K562 (cell line): ENCODE measurements around the gene CARD9. TPM values are rescaled to one million over a fixed set of nuclear protein-coding genes. Genes with fewer than 3 reads are reported as not detected.
A peak's percentile ranks its signal among the peaks of the same experiment; 100 is the strongest.

Experiments
- ASH1L ChIP-seq: fragments of 450-650 bp; IDR thresholded peaks from 2 replicates; pipeline ENCODE4 v1.6.1; 2018; ENCODE audit warnings: borderline replicate concordance, mild to moderate bottlenecking, low read depth; ENCODE audit not compliant: partially characterized antibody
- CBX5 ChIP-seq: IDR thresholded peaks from 2 replicates; pipeline ENCODE4 v1.6.1; 2014; ENCODE audit warnings: low read depth, borderline replicate concordance
- CREB1 ChIP-seq, 2 experiments: sonication (generic) in 1 of 2; formaldehyde crosslinking in 1 of 2; IDR thresholded peaks; 2 replicates each; pipeline versions ENCODE4 v1.6.1 to v1.8.0; 2012 to 2022; ENCODE audit warnings: inconsistent platforms in 1 of 2, mild to moderate bottlenecking in 1 of 2, missing genetic modification reagents in 1 of 2, moderate library complexity in 1 of 2
- CXXC5 ChIP-seq: fragments of 250-450 bp; sonication (Bioruptor Pico); IDR thresholded peaks from 2 replicates; pipeline ENCODE4 v1.8.0; 2022; ENCODE audit warnings: inconsistent platforms, mild to moderate bottlenecking, moderate library complexity
- HDAC1 ChIP-seq, 2 experiments: fragments of 450-650 bp; IDR thresholded peaks; 2 replicates each; pipeline ENCODE4 v1.6.1; 2016 to 2017; ENCODE audit warnings: inconsistent platforms in 1 of 2, mild to moderate bottlenecking in 1 of 2, moderate library complexity in 1 of 2
- HDAC2 ChIP-seq: fragments of 450-650 bp; IDR thresholded peaks from 2 replicates; pipeline ENCODE4 v1.6.1; 2016; ENCODE audit warnings: mild to moderate bottlenecking
- KDM1A ChIP-seq, 2 experiments: fragments of 450-650 bp; IDR thresholded peaks; 2 replicates each; pipeline ENCODE4 v1.6.1; 2016; ENCODE audit warnings: mild to moderate bottlenecking in 2 of 2
- MTA3 ChIP-seq: fragments of 450-650 bp; formaldehyde crosslinking; IDR thresholded peaks from 2 replicates; pipeline ENCODE4 v1.6.1; 2017; ENCODE audit warnings: mild to moderate bottlenecking, borderline replicate concordance
- NFATC3 ChIP-seq: fragments of 450-650 bp; IDR thresholded peaks from 2 replicates; pipeline ENCODE4 v1.6.1; 2017; ENCODE audit warnings: mild to moderate bottlenecking
- NONO ChIP-seq, 2 experiments: fragments of 200-400 bp in 1 of 2; fragments of 450-650 bp in 1 of 2; formaldehyde crosslinking in 1 of 2; IDR thresholded peaks; 2 replicates each; pipeline ENCODE4 v1.6.1; 2017; ENCODE audit warnings: low read depth in 2 of 2, mild to moderate bottlenecking in 2 of 2, moderate library complexity in 2 of 2, low read length in 1 of 2
- RBFOX2 ChIP-seq: fragments of 200-400 bp; formaldehyde crosslinking; IDR thresholded peaks from 2 replicates; pipeline ENCODE4 v1.6.1; 2017; ENCODE audit warnings: low read depth, mild to moderate bottlenecking, low read length, moderate library complexity
- RBM22 ChIP-seq: fragments of 200-400 bp; formaldehyde crosslinking; IDR thresholded peaks from 2 replicates; pipeline ENCODE4 v1.6.1; 2018; ENCODE audit warnings: low read length, low read depth; ENCODE audit not compliant: poor library complexity, severe bottlenecking
- ZNF134 ChIP-seq: fragments of 250-450 bp; sonication (Bioruptor Pico); conservative IDR thresholded peaks from 2 replicates; pipeline ENCODE4 v1.4.0; 2020
- ZNF263 ChIP-seq: sonication (generic); formaldehyde crosslinking; IDR thresholded peaks from 2 replicates; pipeline ENCODE4 v1.8.0; 2022; ENCODE audit warnings: mild to moderate bottlenecking, missing genetic modification reagents, borderline replicate concordance
- ZNF324 ChIP-seq: fragments of 250-450 bp; sonication (Bioruptor Pico); IDR thresholded peaks from 2 replicates; pipeline ENCODE4 v1.4.0; 2020; ENCODE audit warnings: mild to moderate bottlenecking
- polyA plus RNA-seq, 8 experiments: library from polyadenylated mRNA; depleted of rRNA in 4 of 8; stranded (reverse) in 5 of 8; unstranded in 3 of 8; fragments of >200 nt; fragmentation: Nextera tagmentation in 2 of 8; fragmentation: Illumina TruSeq in 1 of 8; extraction: Ambion mirVana in 2 of 8; extraction: Trizol in 1 of 8; gene quantifications; 2 replicates each; pipeline versions ENCODE4 v1.2.1 to v1.2.3, GENCODE V29; 2011 to 2014; ENCODE audit warnings: inconsistent platforms in 1 of 8, missing spikeins in 1 of 8
- total RNA-seq, 7 experiments: library from RNA; depleted of rRNA in 6 of 7; stranded (reverse); fragments of >200 nt in 6 of 7; fragmentation: Illumina TruSeq in 2 of 7; extraction: Trizol in 2 of 7; gene quantifications; 2 replicates each; pipeline versions ENCODE4 v1.2.1 to v1.2.3, GENCODE V29; 2011 to 2021; ENCODE audit warnings: low replicate concordance in 1 of 7
- TF ChIP-seq, protein P1 (sequence below): fragments of 450-650 bp; IDR thresholded peaks from 2 replicates; pipeline ENCODE4 v1.6.1; 2017; ENCODE audit warnings: antibody characterized with exemption, mild to moderate bottlenecking
- TF ChIP-seq, protein P2 (sequence below): sonication (generic); formaldehyde crosslinking; IDR thresholded peaks from 2 replicates; pipeline ENCODE4 v1.8.1; 2022; ENCODE audit warnings: missing genetic modification reagents
- TF ChIP-seq, protein P3 (sequence below): fragments of 450-650 bp; formaldehyde crosslinking; conservative IDR thresholded peaks from 2 replicates; pipeline ENCODE4 v1.4.0; 2022; ENCODE audit warnings: mild to moderate bottlenecking, missing genetic modification characterization
- TF ChIP-seq, protein P4 (sequence below): fragments of 250-450 bp; sonication (Bioruptor Pico); IDR thresholded peaks from 2 replicates; pipeline ENCODE4 v1.4.0; 2020; ENCODE audit warnings: mild to moderate bottlenecking, moderate library complexity

CARD9 gene
- total and polyA plus RNA-seq, 9 of the 15 experiments (the other 6 are each of a cell fraction or from before 2014, with no cell fraction given) = 1.7 to 53.0 (median 9.7) TPM

DNA sequence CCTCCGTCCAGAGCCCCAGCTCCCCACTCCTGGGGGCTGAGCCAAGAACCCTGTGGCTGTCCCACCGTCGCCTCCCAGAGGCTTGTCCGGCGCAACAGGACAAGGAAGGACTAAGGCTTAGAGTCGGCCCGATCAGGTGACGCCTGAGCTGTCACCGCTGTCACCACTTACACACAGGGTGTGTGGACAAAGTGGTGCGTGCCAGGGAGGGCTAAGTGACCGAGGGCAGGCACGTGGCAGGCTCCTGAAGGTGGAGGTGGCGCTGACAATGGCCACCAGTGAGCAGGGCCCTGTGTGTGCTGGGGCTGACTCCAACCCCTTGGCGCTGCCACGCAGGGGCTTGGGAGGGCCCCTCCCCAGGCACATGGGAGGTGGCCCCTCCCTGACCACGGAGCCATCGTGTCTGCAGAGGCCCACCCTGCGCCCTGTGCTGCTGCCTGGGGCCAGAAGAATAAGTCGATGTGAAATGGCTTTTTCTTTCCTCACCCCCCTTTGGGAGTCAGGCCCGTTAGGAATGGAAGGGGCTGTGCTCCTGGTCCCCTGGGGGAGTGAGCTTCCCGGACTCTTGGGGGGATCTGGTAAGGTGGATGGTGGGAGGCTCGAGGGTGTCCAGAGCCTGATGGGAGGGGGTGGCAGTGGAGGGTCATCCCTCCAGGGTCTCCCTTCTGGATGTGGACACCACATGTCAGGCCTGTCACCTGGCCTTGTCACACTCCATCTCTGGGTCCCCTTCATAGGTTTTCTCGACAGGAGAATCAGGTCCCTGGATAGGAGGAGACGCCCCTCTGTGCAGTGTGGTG lies 48.8 kb downstream of the CARD9 start (continued):
- TF ChIP-seq, protein P1, sequence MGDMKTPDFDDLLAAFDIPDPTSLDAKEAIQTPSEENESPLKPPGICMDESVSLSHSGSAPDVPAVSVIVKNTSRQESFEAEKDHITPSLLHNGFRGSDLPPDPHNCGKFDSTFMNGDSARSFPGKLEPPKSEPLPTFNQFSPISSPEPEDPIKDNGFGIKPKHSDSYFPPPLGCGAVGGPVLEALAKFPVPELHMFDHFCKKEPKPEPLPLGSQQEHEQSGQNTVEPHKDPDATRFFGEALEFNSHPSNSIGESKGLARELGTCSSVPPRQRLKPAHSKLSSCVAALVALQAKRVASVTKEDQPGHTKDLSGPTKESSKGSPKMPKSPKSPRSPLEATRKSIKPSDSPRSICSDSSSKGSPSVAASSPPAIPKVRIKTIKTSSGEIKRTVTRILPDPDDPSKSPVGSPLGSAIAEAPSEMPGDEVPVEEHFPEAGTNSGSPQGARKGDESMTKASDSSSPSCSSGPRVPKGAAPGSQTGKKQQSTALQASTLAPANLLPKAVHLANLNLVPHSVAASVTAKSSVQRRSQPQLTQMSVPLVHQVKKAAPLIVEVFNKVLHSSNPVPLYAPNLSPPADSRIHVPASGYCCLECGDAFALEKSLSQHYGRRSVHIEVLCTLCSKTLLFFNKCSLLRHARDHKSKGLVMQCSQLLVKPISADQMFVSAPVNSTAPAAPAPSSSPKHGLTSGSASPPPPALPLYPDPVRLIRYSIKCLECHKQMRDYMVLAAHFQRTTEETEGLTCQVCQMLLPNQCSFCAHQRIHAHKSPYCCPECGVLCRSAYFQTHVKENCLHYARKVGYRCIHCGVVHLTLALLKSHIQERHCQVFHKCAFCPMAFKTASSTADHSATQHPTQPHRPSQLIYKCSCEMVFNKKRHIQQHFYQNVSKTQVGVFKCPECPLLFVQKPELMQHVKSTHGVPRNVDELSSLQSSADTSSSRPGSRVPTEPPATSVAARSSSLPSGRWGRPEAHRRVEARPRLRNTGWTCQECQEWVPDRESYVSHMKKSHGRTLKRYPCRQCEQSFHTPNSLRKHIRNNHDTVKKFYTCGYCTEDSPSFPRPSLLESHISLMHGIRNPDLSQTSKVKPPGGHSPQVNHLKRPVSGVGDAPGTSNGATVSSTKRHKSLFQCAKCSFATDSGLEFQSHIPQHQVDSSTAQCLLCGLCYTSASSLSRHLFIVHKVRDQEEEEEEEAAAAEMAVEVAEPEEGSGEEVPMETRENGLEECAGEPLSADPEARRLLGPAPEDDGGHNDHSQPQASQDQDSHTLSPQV = no peak
- TF ChIP-seq, protein P2, sequence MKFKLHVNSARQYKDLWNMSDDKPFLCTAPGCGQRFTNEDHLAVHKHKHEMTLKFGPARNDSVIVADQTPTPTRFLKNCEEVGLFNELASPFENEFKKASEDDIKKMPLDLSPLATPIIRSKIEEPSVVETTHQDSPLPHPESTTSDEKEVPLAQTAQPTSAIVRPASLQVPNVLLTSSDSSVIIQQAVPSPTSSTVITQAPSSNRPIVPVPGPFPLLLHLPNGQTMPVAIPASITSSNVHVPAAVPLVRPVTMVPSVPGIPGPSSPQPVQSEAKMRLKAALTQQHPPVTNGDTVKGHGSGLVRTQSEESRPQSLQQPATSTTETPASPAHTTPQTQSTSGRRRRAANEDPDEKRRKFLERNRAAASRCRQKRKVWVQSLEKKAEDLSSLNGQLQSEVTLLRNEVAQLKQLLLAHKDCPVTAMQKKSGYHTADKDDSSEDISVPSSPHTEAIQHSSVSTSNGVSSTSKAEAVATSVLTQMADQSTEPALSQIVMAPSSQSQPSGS = no peak
- TF ChIP-seq HDAC1 (IDR thresholded peaks at IDR 0.05) (0 out of 4 replicates have a peak, but pooled peaks of 1 of the 2 experiments have one; percentile 36), NFATC3 (no peak), RBFOX2 (no peak), CXXC5 (peak; percentile 31; the same call in 1 of the 2 replicates), CREB1 (IDR thresholded peaks at IDR 0.05) (no peak), CREB1 (CRISPR knock-in tag; IDR thresholded peaks at IDR 0.05) (0 out of 2 replicates have a peak, but pooled peaks have one; percentile 31), MTA3 (no peak), ZNF324 (CRISPR knock-in tag) (no peak), ZNF134 (CRISPR knock-in tag) (no peak), ZNF263 (CRISPR knock-in tag) (no peak), KDM1A (IDR thresholded peaks at IDR 0.05) (no peak), CBX5 (no peak), HDAC2 (no peak), RBM22 (no peak), ASH1L (no peak), NONO (IDR thresholded peaks at IDR 0.05; ENCODE audit: low read depth in 2 of 2, low read length in 1 of 2) (peak in 1 of 2 experiments; percentile 74; a peak in 1 of 4 replicates)
- TF ChIP-seq, protein P3, sequence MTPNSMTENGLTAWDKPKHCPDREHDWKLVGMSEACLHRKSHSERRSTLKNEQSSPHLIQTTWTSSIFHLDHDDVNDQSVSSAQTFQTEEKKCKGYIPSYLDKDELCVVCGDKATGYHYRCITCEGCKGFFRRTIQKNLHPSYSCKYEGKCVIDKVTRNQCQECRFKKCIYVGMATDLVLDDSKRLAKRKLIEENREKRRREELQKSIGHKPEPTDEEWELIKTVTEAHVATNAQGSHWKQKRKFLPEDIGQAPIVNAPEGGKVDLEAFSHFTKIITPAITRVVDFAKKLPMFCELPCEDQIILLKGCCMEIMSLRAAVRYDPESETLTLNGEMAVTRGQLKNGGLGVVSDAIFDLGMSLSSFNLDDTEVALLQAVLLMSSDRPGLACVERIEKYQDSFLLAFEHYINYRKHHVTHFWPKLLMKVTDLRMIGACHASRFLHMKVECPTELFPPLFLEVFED = no peak
- TF ChIP-seq, protein P4, sequence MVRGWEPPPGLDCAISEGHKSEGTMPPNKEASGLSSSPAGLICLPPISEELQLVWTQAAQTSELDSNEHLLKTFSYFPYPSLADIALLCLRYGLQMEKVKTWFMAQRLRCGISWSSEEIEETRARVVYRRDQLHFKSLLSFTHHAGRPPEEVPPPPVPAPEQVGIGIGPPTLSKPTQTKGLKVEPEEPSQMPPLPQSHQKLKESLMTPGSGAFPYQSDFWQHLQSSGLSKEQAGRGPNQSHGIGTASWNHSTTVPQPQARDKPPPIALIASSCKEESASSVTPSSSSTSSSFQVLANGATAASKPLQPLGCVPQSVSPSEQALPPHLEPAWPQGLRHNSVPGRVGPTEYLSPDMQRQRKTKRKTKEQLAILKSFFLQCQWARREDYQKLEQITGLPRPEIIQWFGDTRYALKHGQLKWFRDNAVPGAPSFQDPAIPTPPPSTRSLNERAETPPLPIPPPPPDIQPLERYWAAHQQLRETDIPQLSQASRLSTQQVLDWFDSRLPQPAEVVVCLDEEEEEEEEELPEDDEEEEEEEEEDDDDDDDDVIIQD = no peak
